ENCODE measurements around the gene ADAM23. TPM values are rescaled to one million over a fixed set of nuclear protein-coding genes. Genes with fewer than 3 reads are reported as not detected.

ADAM23 gene
- total RNA-seq, 1 experiment from 2014 or later: 24.6 TPM

- ChIA-PET CTCF (no interaction called here), POLR2A (no interaction called here)
- ATAC-seq (no peak), DNase-seq (ENCODE audit: low spot score) (no peak)
- H3K27me3 Mint-ChIP-seq (ENCODE audit: low read depth): peaks cover 16% of the 10 kb centered on the region
- H3K27ac Mint-ChIP-seq: no peak overlapping the region
- H3K4me1 Mint-ChIP-seq: peaks cover 32% of the 10 kb centered on the region
- peaks cover 39% of the 10 kb centered on the region for H3K36me3 Mint-ChIP-seq
- peaks cover 30% of the 10 kb centered on the region for H3K9me3 Mint-ChIP-seq
- TF ChIP-seq ZSCAN18 (CRISPR knock-in tag; IDR thresholded peaks at IDR 0.05): no peak
- TF ChIP-seq, protein P1, sequence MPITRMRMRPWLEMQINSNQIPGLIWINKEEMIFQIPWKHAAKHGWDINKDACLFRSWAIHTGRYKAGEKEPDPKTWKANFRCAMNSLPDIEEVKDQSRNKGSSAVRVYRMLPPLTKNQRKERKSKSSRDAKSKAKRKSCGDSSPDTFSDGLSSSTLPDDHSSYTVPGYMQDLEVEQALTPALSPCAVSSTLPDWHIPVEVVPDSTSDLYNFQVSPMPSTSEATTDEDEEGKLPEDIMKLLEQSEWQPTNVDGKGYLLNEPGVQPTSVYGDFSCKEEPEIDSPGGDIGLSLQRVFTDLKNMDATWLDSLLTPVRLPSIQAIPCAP (CRISPR knock-in tag; IDR thresholded peaks at IDR 0.05): no peak
- TF ChIP-seq RORB (CRISPR knock-in tag; IDR thresholded peaks at IDR 0.05): no peak
- TF ChIP-seq ESRRA (CRISPR knock-in tag; IDR thresholded peaks at IDR 0.05; ENCODE audit: borderline replicate concordance): no peak
- TF ChIP-seq TCF7 (CRISPR knock-in tag; IDR thresholded peaks at IDR 0.05; ENCODE audit: low read depth): no peak
- no peak for TF ChIP-seq AFF4 (CRISPR knock-in tag; IDR thresholded peaks at IDR 0.05; ENCODE audit: borderline replicate concordance)
- no peak for TF ChIP-seq ZBTB21 (CRISPR knock-in tag; IDR thresholded peaks at IDR 0.05; ENCODE audit: borderline replicate concordance)
- TF ChIP-seq, protein P2, sequence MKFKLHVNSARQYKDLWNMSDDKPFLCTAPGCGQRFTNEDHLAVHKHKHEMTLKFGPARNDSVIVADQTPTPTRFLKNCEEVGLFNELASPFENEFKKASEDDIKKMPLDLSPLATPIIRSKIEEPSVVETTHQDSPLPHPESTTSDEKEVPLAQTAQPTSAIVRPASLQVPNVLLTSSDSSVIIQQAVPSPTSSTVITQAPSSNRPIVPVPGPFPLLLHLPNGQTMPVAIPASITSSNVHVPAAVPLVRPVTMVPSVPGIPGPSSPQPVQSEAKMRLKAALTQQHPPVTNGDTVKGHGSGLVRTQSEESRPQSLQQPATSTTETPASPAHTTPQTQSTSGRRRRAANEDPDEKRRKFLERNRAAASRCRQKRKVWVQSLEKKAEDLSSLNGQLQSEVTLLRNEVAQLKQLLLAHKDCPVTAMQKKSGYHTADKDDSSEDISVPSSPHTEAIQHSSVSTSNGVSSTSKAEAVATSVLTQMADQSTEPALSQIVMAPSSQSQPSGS (CRISPR knock-in tag; IDR thresholded peaks at IDR 0.05; ENCODE audit: borderline replicate concordance, low read depth): no peak
- TF ChIP-seq TEAD1 (CRISPR knock-in tag; IDR thresholded peaks at IDR 0.05): no peak
- TF ChIP-seq, protein P3, sequence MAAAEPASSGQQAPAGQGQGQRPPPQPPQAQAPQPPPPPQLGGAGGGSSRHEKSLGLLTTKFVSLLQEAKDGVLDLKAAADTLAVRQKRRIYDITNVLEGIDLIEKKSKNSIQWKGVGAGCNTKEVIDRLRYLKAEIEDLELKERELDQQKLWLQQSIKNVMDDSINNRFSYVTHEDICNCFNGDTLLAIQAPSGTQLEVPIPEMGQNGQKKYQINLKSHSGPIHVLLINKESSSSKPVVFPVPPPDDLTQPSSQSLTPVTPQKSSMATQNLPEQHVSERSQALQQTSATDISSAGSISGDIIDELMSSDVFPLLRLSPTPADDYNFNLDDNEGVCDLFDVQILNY (CRISPR knock-in tag; IDR thresholded peaks at IDR 0.05): no peak
- no peak for TF ChIP-seq GABPB1 (CRISPR knock-in tag; IDR thresholded peaks at IDR 0.05)
- TF ChIP-seq, protein P4, sequence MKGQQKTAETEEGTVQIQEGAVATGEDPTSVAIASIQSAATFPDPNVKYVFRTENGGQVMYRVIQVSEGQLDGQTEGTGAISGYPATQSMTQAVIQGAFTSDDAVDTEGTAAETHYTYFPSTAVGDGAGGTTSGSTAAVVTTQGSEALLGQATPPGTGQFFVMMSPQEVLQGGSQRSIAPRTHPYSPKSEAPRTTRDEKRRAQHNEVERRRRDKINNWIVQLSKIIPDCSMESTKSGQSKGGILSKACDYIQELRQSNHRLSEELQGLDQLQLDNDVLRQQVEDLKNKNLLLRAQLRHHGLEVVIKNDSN (CRISPR knock-in tag; IDR thresholded peaks at IDR 0.05): no peak
- H3K4me3 Mint-ChIP-seq: no peak overlapping the region
Observed at GRCh38 chr2:206463685-206464084, 20.4 kb downstream of the ADAM23 start.

- ChIA-PET CTCF (no interaction called here), POLR2A (no interaction called here)
- H3K36me3 Mint-ChIP-seq: peaks cover 40% of the 10 kb centered on the region
- H3K9me3 Mint-ChIP-seq: peaks cover 35% of the 10 kb centered on the region
- peaks cover 32% of the 10 kb centered on the region for H3K4me1 Mint-ChIP-seq
- no peak overlapping the region for H3K27ac Mint-ChIP-seq
- ATAC-seq (no peak), DNase-seq (ENCODE audit: low spot score) (no peak)
- no peak overlapping the region for H3K4me3 Mint-ChIP-seq
- H3K27me3 Mint-ChIP-seq (ENCODE audit: low read depth): peaks cover 16% of the 10 kb centered on the region
- TF ChIP-seq RELA (CRISPR knock-in tag; IDR thresholded peaks at IDR 0.05; ENCODE audit: borderline replicate concordance) (no peak), ATF3 (CRISPR knock-in tag; conservative IDR thresholded peaks at IDR 0.05) (no peak), PRRX2 (CRISPR knock-in tag; IDR thresholded peaks at IDR 0.05) (no peak), GRHL2 (CRISPR knock-in tag; IDR thresholded peaks at IDR 0.05; ENCODE audit: insufficient replicate concordance, severe bottlenecking) (no peak), STAT6 (CRISPR knock-in tag; conservative IDR thresholded peaks at IDR 0.05; ENCODE audit: low read depth) (no peak), ZNF671 (CRISPR knock-in tag; IDR thresholded peaks at IDR 0.05) (no peak)
- TF ChIP-seq, protein P5, sequence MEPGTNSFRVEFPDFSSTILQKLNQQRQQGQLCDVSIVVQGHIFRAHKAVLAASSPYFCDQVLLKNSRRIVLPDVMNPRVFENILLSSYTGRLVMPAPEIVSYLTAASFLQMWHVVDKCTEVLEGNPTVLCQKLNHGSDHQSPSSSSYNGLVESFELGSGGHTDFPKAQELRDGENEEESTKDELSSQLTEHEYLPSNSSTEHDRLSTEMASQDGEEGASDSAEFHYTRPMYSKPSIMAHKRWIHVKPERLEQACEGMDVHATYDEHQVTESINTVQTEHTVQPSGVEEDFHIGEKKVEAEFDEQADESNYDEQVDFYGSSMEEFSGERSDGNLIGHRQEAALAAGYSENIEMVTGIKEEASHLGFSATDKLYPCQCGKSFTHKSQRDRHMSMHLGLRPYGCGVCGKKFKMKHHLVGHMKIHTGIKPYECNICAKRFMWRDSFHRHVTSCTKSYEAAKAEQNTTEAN (CRISPR knock-in tag; IDR thresholded peaks at IDR 0.05): no peak
- TF ChIP-seq, protein P6, sequence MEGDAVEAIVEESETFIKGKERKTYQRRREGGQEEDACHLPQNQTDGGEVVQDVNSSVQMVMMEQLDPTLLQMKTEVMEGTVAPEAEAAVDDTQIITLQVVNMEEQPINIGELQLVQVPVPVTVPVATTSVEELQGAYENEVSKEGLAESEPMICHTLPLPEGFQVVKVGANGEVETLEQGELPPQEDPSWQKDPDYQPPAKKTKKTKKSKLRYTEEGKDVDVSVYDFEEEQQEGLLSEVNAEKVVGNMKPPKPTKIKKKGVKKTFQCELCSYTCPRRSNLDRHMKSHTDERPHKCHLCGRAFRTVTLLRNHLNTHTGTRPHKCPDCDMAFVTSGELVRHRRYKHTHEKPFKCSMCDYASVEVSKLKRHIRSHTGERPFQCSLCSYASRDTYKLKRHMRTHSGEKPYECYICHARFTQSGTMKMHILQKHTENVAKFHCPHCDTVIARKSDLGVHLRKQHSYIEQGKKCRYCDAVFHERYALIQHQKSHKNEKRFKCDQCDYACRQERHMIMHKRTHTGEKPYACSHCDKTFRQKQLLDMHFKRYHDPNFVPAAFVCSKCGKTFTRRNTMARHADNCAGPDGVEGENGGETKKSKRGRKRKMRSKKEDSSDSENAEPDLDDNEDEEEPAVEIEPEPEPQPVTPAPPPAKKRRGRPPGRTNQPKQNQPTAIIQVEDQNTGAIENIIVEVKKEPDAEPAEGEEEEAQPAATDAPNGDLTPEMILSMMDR (IDR thresholded peaks at IDR 0.05): no peak
Observed at GRCh38 chr2:206464597-206464996, 21.3 kb downstream of the ADAM23 start.

All from WTC11 (cell line).